Measurements from ENCODE around the gene NSMF. TPM values are rescaled to one million over a fixed set of nuclear protein-coding genes. Genes with fewer than 3 reads are reported as not detected.

The NSMF gene
- total and polyA plus RNA-seq, 2 experiments from 2014 or later, result 20.3 to 103 TPM

DNA sequence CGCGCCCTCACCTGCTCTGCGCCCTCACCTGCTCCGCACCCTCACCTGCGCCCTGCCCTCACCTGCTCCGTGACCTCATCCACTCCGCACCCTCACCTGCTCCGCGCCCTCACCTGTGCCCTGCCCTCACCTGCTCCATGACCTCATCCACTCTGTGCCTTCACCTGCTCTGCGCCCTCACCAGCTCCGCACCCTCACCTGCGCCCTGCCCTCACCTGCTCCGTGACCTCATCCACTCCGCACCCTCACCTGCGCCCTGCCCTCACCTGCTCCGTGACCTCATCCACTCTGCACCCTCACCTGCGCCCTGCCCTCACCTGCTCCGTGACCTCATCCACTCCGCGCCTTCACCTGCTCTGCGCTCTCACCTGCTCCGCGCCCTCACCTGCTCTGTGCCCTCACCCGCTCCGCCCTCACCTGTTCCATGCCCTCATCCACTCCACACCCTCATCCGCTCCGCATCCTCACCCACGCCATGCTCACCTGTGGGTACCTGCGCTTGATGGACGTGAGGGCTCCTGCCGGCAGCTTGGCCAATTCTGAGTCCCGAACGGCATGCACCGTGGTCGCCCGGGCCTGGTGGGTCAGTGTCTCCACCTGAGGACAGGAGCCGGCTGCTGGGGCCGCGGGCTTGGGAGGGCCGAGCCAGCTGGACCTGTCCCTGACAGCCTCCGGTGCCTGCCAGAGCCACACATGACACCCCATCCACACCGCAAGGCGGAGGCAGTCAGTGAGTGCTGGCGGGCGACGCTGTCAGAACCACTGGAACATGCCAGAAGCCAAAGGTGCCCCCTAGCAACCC, 35.6 kb upstream of the NSMF start (continued):
- TF ChIP-seq, protein P1, sequence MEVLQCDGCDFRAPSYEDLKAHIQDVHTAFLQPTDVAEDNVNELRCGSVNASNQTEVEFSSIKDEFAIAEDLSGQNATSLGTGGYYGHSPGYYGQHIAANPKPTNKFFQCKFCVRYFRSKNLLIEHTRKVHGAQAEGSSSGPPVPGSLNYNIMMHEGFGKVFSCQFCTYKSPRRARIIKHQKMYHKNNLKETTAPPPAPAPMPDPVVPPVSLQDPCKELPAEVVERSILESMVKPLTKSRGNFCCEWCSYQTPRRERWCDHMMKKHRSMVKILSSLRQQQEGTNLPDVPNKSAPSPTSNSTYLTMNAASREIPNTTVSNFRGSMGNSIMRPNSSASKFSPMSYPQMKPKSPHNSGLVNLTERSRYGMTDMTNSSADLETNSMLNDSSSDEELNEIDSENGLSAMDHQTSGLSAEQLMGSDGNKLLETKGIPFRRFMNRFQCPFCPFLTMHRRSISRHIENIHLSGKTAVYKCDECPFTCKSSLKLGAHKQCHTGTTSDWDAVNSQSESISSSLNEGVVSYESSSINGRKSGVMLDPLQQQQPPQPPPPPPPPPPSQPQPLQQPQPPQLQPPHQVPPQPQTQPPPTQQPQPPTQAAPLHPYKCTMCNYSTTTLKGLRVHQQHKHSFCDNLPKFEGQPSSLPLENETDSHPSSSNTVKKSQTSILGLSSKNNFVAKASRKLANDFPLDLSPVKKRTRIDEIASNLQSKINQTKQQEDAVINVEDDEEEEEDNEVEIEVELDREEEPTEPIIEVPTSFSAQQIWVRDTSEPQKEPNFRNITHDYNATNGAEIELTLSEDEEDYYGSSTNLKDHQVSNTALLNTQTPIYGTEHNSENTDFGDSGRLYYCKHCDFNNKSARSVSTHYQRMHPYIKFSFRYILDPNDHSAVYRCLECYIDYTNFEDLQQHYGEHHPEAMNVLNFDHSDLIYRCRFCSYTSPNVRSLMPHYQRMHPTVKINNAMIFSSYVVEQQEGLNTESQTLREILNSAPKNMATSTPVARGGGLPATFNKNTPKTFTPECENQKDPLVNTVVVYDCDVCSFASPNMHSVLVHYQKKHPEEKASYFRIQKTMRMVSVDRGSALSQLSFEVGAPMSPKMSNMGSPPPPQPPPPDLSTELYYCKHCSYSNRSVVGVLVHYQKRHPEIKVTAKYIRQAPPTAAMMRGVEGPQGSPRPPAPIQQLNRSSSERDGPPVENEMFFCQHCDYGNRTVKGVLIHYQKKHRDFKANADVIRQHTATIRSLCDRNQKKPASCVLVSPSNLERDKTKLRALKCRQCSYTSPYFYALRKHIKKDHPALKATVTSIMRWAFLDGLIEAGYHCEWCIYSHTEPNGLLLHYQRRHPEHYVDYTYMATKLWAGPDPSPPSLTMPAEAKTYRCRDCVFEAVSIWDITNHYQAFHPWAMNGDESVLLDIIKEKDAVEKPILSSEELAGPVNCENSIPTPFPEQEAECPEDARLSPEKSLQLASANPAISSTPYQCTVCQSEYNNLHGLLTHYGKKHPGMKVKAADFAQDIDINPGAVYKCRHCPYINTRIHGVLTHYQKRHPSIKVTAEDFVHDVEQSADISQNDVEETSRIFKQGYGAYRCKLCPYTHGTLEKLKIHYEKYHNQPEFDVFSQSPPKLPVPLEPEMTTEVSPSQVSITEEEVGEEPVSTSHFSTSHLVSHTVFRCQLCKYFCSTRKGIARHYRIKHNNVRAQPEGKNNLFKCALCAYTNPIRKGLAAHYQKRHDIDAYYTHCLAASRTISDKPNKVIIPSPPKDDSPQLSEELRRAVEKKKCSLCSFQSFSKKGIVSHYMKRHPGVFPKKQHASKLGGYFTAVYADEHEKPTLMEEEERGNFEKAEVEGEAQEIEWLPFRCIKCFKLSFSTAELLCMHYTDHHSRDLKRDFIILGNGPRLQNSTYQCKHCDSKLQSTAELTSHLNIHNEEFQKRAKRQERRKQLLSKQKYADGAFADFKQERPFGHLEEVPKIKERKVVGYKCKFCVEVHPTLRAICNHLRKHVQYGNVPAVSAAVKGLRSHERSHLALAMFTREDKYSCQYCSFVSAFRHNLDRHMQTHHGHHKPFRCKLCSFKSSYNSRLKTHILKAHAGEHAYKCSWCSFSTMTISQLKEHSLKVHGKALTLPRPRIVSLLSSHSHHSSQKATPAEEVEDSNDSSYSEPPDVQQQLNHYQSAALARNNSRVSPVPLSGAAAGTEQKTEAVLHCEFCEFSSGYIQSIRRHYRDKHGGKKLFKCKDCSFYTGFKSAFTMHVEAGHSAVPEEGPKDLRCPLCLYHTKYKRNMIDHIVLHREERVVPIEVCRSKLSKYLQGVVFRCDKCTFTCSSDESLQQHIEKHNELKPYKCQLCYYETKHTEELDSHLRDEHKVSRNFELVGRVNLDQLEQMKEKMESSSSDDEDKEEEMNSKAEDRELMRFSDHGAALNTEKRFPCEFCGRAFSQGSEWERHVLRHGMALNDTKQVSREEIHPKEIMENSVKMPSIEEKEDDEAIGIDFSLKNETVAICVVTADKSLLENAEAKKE (CRISPR knock-in tag; IDR thresholded peaks at IDR 0.05), result no peak
- TF ChIP-seq CREB1 (CRISPR knock-in tag; IDR thresholded peaks at IDR 0.05; ENCODE audit: low read depth), result no peak
- no peak for TF ChIP-seq EZH2 (IDR thresholded peaks at IDR 0.05; ENCODE audit: low read depth, unreplicated experiment)
- TF ChIP-seq STAT1 (IDR thresholded peaks at IDR 0.05; ENCODE audit: unreplicated experiment), result no peak

DNA sequence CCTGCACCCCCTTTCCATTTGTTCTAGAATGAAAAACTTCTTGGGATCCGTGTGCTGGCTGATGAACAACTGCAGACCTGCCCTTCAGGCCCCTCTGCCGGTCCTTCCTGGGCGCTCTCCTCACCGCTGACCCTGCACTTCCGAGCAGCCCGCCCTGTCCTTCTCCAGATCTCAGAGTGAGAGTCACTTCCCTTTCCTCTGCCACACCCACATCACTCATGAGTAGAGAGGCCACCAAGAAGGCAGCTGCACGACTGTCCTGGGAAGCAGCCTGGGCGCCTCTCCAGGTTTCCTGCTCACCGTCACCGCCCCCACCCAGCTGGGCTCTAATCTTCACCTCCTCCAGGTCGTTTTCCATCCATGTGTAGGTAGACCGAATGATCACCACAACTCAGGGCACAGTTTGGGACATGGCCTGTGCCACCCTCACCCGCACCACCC, 35.0 kb upstream of the NSMF start:
- Mint-ChIP-seq H3K27ac (no peak overlapping the region), H3K9me3 (peaks cover 32% of the 10 kb centered on the region), H3K4me3 (no peak overlapping the region), H3K36me3 (ENCODE audit: low read depth) (peaks cover 3% of the 10 kb centered on the region), H3K27me3 (ENCODE audit: insufficient read depth, low read depth, poor library complexity) (peaks cover 10% of the 10 kb centered on the region), H3K4me1 (no peaks in the 10 kb centered on the region; the same call in 2 of the 3 replicates)
- Histone ChIP-seq H3K9me2 (ENCODE audit: insufficient read depth) (no peaks in the 10 kb centered on the region), H3F3A (replicated peaks; ENCODE audit: low read depth) (no peaks in the 10 kb centered on the region), H3K4me1 (ENCODE audit: insufficient read depth) (no peaks in the 10 kb centered on the region), H3K27ac (ENCODE audit: low read depth) (no peak overlapping the region), H4K20me1 (replicated peaks; ENCODE audit: insufficient read depth) (no peaks in the 10 kb centered on the region), H2AFZ (no peak overlapping the region), H3K4me2 (no peak overlapping the region), H3K4me3 (no peak overlapping the region), H3K36me3 (ENCODE audit: insufficient read depth) (no peaks in the 10 kb centered on the region), H3K27me3 (ENCODE audit: insufficient read depth) (no peaks in the 10 kb centered on the region), H3K79me2 (replicated peaks; ENCODE audit: insufficient read depth) (no peaks in the 10 kb centered on the region)
- ATAC-seq (no peak), DNase-seq (ENCODE audit: low spot score) (no peak)
- TF ChIP-seq REST (IDR thresholded peaks at IDR 0.05; ENCODE audit: unreplicated experiment), result no peak
